ENCODE data around the gene KIF21B. TPM values are rescaled to one million over a fixed set of nuclear protein-coding genes. Genes with fewer than 3 reads are reported as not detected.

Gene KIF21B
- total and polyA plus RNA-seq, 2 of the 4 experiments (the other 2 are of a cell fraction) = 0.36 to 0.55 TPM

- H3K4me2 ChIP-seq (ENCODE audit: low read depth, low read length) = no peak overlapping the region
- no peak overlapping the region for H2BK20ac ChIP-seq (ENCODE audit: low read depth, low read length)
- no peak overlapping the region for H3K4me3 ChIP-seq (ENCODE audit: insufficient read depth, low read depth, low read length)
- H3K9me1 ChIP-seq (ENCODE audit: insufficient read depth, low read length) = no peaks in the 10 kb centered on the region; the same call in 1 of the 2 replicates
- no peak overlapping the region for H2BK15ac ChIP-seq (ENCODE audit: low read depth, low read length)
- no peak overlapping the region for H3K18ac ChIP-seq (ENCODE audit: low read depth, low read length)
- no peak overlapping the region for H3K56ac ChIP-seq (ENCODE audit: extremely low read depth, insufficient read depth, low read length)
- H3K23ac ChIP-seq (ENCODE audit: low read depth, low read length) = no peak overlapping the region
- POLR2A ChIA-PET (ENCODE audit: unreplicated experiment) = no interaction called here
- H3K14ac ChIP-seq (replicated peaks; ENCODE audit: low read depth, low read length) = no peak overlapping the region
- H3K9me3 ChIP-seq (ENCODE audit: control insufficient read depth, insufficient read depth, low read length) = no peaks in the 10 kb centered on the region
- H2AFZ ChIP-seq (replicated peaks; ENCODE audit: low read length, poor library complexity) = no peak overlapping the region
- no peak overlapping the region for H4K5ac ChIP-seq (ENCODE audit: low read depth, low read length)
- no peak overlapping the region for H2BK120ac ChIP-seq (ENCODE audit: low read depth, low read length)
- peaks cover 2% of the 10 kb centered on the region; the same call in 1 of the 2 replicates for H3K27me3 ChIP-seq (ENCODE audit: control insufficient read depth, insufficient read depth, low read length)
- no TSS peak for BruUV-seq (replicated peaks)
- no peaks in the 10 kb centered on the region for H4K20me1 ChIP-seq (ENCODE audit: insufficient read depth, low read length)
- no peak overlapping the region for H3K9ac ChIP-seq (ENCODE audit: low read depth, low read length)
- WGBS, 2 experiments (ENCODE audit: extremely low coverage in 2 of 2, insufficient read length in 1 of 2) = no CpG with 5 or more reads among the region's 1 CpG
- no peak for ATAC-seq (ENCODE audit: low read depth)
- CTCF ChIA-PET = no interaction called here
- H3K4me1 ChIP-seq (ENCODE audit: control insufficient read depth, insufficient read depth, low read length) = peaks cover 2% of the 10 kb centered on the region; the same call in 1 of the 2 replicates
- dilution Hi-C loops (cut with HindIII; ENCODE audit: low sequenced_read_pairs, unreplicated experiment) (no loop called here), in situ Hi-C loops (cut with MboI; ENCODE audit: low sequenced_read_pairs) (no loop called here), intact Hi-C loops (cut with micrococcal nuclease) (no loop called here)
- no peak overlapping the region for H3K4ac ChIP-seq (ENCODE audit: low read depth, low read length)
- no peak overlapping the region for H2BK5ac ChIP-seq (ENCODE audit: low read depth, low read length, poor library complexity, severe bottlenecking)
- no peaks in the 10 kb centered on the region for H3K79me1 ChIP-seq (ENCODE audit: low read depth in 1 of 2, low read length in 2 of 2)
- no peak overlapping the region for H4K91ac ChIP-seq (ENCODE audit: insufficient read depth, low read depth, low read length)
- no peaks in the 10 kb centered on the region for H3K36me3 ChIP-seq (ENCODE audit: control insufficient read depth, insufficient read depth, low read length)
- H3K27ac ChIP-seq (ENCODE audit: insufficient read depth, low read length) = no peak overlapping the region
- no peak overlapping the region for H4K8ac ChIP-seq (ENCODE audit: low read depth in 2 of 2, low read length in 2 of 2)
- no peak for DNase-seq
- no peak overlapping the region for H2AK5ac ChIP-seq (ENCODE audit: low read depth, low read length)
- TF ChIP-seq CHD1 (IDR thresholded peaks at IDR 0.05; ENCODE audit: low read depth, low read length) (no peak), CEBPB (IDR thresholded peaks at IDR 0.05; ENCODE audit: low read depth, low read length) (no peak), POLR2A (IDR thresholded peaks at IDR 0.05; ENCODE audit: low read depth, low read length) (no peak), FOS (IDR thresholded peaks at IDR 0.05; ENCODE audit: low read depth, low read length) (no peak), MAZ (IDR thresholded peaks at IDR 0.05; ENCODE audit: borderline replicate concordance, low read depth, low read length) (no peak), ELK1 (IDR thresholded peaks at IDR 0.05; ENCODE audit: borderline replicate concordance, low read depth, low read length) (no peak)
- no peak overlapping the region for H2AK9ac ChIP-seq (replicated peaks; ENCODE audit: low read depth, low read length, poor library complexity)
Observed at GRCh38 chr1:200985481-200985880, 38.0 kb downstream of the KIF21B start.

Measured in IMR-90 (cell line).